Iris pigment epithelial cell (primary cell): ENCODE data around the gene DHX9.

Experiments used
- DNase-seq: peaks from one replicate; pipeline ENCODE4 v3.0.0-alpha.2; 2011; ENCODE audit warnings: low read depth

Gene DHX9

GRCh38 chr1:182841368-182841988, 2.3 kb downstream of the DHX9 start:
- DNase-seq = peak; percentile 50

DNA sequence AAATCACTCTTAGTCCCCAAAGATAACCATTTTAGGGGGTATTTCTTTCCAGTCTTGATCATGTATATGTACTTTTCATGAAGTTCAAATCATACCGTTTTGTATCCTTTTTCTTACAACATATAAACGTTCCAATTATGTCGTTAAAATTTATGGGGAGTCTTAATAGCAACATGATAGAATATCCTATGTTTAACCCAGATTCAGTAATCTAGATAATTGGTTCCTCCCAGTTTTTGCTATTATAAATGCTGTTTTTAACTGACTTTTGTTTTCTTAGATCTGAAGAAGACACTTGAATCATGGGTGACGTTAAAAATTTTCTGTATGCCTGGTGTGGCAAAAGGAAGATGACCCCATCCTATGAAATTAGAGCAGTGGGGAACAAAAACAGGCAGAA, 3.1 kb downstream of the DHX9 start:
- no peak for DNase-seq

DNA sequence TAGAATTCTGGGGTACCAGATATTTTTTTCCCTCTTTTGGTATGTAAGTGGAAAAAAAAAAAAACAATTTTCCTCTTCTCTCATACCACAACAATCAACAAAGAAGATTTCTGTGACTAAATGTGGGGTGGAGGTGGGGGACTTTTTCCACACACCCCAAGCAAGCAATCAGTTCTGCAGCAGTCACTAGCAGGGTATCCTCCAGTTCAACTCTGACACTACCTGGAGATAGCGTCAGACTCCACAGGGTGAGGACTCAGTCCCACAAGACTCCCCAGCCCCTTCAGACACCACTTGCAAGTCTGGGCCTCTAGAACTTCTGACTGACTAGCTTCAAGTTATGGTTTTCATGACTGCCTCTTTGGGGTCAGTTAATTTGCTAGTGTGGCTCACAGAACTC, 6.2 kb downstream of the DHX9 start:
- no peak for DNase-seq

- no peak for DNase-seq
These were observed 6.7 kb downstream of the DHX9 start for GRCh38 chr1:182845894-182846293.

DNA sequence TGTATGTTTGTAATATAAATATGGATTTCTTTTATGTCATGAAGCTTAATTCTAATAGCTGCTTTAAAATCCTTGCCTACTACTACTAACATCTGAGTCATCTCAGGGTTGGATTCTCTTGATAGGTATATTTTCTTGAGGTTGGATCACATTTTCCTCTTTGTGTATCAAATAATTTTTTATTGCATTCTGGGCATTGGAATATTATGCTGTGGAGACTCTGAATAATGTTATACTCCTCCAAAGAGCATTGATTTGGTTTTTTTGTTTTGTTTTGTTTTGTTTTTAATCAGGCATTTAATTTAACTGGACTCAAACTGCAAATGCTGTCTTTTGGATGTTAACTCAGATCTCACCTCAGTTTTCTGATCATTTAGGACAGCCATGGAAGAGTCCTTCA, 8.0 kb downstream of the DHX9 start:
- DNase-seq = no peak

- DNase-seq = no peak
These were observed 9.6 kb downstream of the DHX9 start for GRCh38 chr1:182848736-182849135.

DNA sequence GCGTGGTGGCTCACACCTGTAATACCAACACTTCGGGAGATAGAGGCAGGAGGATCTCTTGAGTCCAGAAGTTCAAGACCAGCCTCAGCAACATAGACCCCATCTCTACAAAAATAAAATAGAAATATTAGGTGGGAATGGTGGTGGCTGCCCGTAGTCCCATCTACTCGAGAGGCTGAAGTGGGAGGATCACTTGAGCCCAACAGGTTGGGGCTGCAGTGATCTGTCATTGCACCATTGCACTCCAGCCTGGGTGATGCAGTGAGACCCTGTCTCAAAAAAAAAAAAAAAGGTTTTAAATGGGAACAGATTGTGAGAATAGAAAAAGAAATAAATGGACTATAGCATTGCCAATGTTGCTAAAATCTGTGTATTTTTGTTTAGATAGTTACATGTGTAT, 11.2 kb downstream of the DHX9 start:
- DNase-seq = no peak

DNA sequence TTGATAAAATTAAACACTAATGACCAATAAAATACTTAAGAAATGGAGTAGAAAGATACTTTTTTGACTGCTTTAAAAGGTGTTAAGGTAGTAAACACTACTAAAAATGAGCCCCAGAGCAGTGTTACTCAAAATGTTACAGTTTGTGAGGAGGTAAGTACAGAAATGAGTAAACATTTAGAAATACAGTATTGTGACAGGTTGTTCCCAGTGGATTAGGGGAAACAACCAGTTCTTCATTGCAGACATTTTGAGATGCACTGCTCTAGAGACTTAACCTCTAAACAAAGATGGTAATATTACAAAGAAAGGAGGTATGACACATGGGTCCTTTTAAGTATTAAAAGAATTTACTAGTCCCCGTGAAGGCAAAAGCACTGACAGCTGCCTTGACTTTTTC, 12.7 kb downstream of the DHX9 start:
- no peak for DNase-seq

DNA sequence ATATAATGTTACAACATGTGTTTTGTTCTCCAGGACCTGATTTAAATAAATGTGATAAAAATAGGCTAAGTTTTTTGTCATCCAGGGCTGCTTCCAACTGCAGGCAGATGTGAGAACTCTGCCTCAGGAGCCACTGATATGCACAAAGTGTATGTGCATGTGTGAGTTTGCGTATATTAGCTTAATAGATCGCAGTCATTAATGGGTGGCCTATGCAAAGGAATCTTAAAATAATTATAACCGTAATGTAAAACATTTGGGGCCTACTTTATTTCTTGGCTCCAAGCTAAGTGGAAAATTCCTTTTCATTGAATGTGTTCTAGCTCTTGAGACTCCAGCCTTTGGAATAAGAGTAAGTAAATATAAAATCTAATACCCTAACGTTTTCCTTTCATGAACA, 16.8 kb downstream of the DHX9 start:
- no peak for DNase-seq

DNA sequence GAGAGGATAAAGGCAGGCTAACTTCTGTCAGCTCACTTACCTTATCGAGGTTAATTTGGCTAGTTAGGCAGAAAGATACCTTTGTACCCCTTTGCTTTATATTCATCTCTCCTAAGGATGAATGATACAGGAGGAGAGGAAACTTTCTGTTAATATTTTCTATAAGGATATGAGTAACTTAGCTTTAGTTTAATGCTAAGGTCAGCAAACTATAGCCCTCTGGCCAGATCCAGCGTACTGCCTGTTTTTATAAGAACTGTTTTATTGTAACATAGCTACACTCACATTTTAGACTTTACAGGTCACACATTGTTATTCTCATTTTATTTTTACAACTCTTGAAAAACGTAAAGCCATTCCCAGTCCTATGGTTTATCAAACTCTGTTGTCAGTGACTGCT, 18.1 kb downstream of the DHX9 start:
- DNase-seq = no peak

GRCh38 chr1:182860658-182861057, 21.5 kb downstream of the DHX9 start:
- no peak for DNase-seq

- peak; percentile 71 for DNase-seq
These were observed 22.8 kb downstream of the DHX9 start for GRCh38 chr1:182861994-182862393.

- no peak for DNase-seq
These were observed 23.7 kb downstream of the DHX9 start for GRCh38 chr1:182862827-182863226.

GRCh38 chr1:182863940-182864339, 24.8 kb downstream of the DHX9 start:
- DNase-seq = no peak

DNA sequence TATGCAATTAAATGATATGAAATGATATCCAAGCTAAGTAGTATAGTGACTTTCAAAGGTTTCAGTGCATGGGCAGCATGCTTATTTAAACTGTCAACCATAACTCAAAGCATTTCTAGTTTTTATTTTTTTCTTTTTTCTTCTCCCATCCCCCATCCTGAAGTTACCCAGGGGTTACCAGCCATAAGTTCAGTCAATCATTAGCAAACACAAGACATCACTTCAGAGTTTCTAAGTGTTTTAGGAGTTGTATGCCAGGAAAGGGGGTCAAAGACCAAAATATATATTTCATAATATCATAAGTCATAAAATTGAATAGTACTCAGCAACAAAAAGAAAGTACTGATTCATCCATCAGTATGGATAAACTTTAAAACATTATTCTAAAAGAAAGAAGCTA, 28.7 kb downstream of the DHX9 start:
- no peak for DNase-seq

- no peak for DNase-seq
These were observed 30.1 kb downstream of the DHX9 start for GRCh38 chr1:182869241-182869666.

GRCh38 chr1:182872881-182873280, 33.7 kb downstream of the DHX9 start:
- DNase-seq = no peak

- DNase-seq = no peak
These were observed 36.7 kb downstream of the DHX9 start for GRCh38 chr1:182875889-182876288.

- DNase-seq = no peak
These were observed 38.2 kb downstream of the DHX9 start for GRCh38 chr1:182877331-182877730.

- DNase-seq = no peak
These were observed 38.7 kb downstream of the DHX9 start for GRCh38 chr1:182877842-182878241.

- DNase-seq = no peak
These were observed 45.7 kb downstream of the DHX9 start for GRCh38 chr1:182884872-182885271.

- no peak for DNase-seq
These were observed 46.4 kb downstream of the DHX9 start for GRCh38 chr1:182885591-182885990.

- no peak for DNase-seq
These were observed 47.8 kb downstream of the DHX9 start for GRCh38 chr1:182886985-182887384.

GRCh38 chr1:182888736-182889531, 49.8 kb downstream of the DHX9 start:
- DNase-seq = peak; percentile 78
